ENCODE results near the gene KCNJ9. TPM values are rescaled to one million over a fixed set of nuclear protein-coding genes. Genes with fewer than 3 reads are reported as not detected.

Gene KCNJ9
- total and polyA plus RNA-seq, 2 of the 13 experiments (the other 11 are each of a cell fraction or from before 2014, with no cell fraction given), result not detected

GRCh38 chr1:160053548-160054365, 27.6 kb upstream of the KCNJ9 start (continued):
- TF ChIP-seq ZNF280D (CRISPR knock-in tag; IDR thresholded peaks at IDR 0.05), result no peak
- no peak for TF ChIP-seq POLR2AphosphoS2 (IDR thresholded peaks at IDR 0.05; ENCODE audit: low read depth, low read length)
- TF ChIP-seq ZNF382 (CRISPR knock-in tag; IDR thresholded peaks at IDR 0.05; ENCODE audit: borderline replicate concordance), result no peak
- no peak for TF ChIP-seq GRHL1 (CRISPR knock-in tag; conservative IDR thresholded peaks at IDR 0.05)
- TF ChIP-seq HOXA5 (CRISPR knock-in tag; IDR thresholded peaks at IDR 0.05), result no peak
- peak; percentile 55; the same call in 1 of the 2 replicates for TF ChIP-seq RBFOX2 (IDR thresholded peaks at IDR 0.05; ENCODE audit: low read depth, low read length)
- no peak for TF ChIP-seq ZEB1 (IDR thresholded peaks at IDR 0.05; ENCODE audit: insufficient replicate concordance, low read depth)
- no peak for TF ChIP-seq ZNF512 (CRISPR knock-in tag; IDR thresholded peaks at IDR 0.05)
- no peak for TF ChIP-seq RELA (CRISPR knock-in tag; IDR thresholded peaks at IDR 0.05)
- TF ChIP-seq ARID3A (IDR thresholded peaks at IDR 0.05; ENCODE audit: low read depth, low read length), result no peak
- no peak for TF ChIP-seq ZNF674 (CRISPR knock-in tag; IDR thresholded peaks at IDR 0.05; ENCODE audit: low read depth)
- no peak for TF ChIP-seq ZNF83 (CRISPR knock-in tag; IDR thresholded peaks at IDR 0.05; ENCODE audit: borderline replicate concordance)
- no peak for TF ChIP-seq ARNT2 (CRISPR knock-in tag; IDR thresholded peaks at IDR 0.05; ENCODE audit: low read depth)
- no peak for TF ChIP-seq ATF7-NPFF (CRISPR knock-in tag; IDR thresholded peaks at IDR 0.05; ENCODE audit: low read depth)
- no peak for TF ChIP-seq MIER2 (CRISPR knock-in tag; IDR thresholded peaks at IDR 0.05)
- no peak for TF ChIP-seq U2AF1 (optimal IDR thresholded peaks at IDR 0.05; ENCODE audit: low read depth, low read length)
- TF ChIP-seq DZIP1 (CRISPR knock-in tag; IDR thresholded peaks at IDR 0.05), result no peak
